HS-27A (cell line): Measurements from ENCODE around the gene PARD3B.
"Not testable (repeated sequence)": the region's sequence is repeated elsewhere in the genome, so short reads cannot be mapped to it uniquely, and the experiment has no call there.

Source experiments
- DNase-seq: peaks from one replicate; pipeline ENCODE4 v3.0.0-alpha.2; 2012; ENCODE audit warnings: low read depth, missing footprints

The PARD3B gene

DNA sequence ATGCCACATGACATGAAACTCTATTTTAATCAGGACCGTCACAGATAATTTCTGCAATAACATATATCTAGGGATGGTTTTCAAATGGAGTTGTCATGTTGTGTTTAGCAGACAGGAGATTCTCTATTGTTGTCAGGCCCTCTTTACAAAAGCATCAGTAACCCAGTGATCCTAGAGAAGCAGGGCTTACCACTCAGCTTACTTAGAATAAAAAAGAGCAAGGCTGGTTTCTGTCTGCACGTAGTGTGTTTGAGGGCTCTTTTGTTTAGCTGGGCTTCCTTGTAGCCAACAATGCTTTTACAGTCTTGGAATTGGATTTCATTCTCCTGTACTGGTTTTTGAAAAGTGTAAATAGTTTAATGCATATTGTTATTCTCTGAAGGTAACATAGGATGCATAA is 926.5 kb downstream of the PARD3B start:
- DNase-seq: no peak

DNA sequence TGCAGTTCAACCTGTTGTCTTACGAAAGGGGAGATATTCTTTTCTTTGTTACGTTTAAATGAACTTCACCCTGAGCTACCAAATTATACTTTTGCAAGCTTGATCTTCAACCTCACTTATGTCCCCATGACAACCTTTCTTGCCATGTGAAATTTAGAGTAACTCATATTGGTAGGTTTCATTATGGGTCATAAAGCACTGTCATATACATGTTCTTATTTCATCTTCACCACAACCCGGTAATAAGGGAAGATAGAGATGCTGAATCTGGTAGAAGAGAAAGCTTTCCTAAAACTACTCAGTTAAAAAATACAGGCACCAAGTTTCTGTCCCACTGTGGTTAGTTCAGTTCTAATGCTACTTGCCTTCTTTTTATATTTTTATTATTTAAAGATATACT is 928.5 kb downstream of the PARD3B start:
- no peak for DNase-seq

DNA sequence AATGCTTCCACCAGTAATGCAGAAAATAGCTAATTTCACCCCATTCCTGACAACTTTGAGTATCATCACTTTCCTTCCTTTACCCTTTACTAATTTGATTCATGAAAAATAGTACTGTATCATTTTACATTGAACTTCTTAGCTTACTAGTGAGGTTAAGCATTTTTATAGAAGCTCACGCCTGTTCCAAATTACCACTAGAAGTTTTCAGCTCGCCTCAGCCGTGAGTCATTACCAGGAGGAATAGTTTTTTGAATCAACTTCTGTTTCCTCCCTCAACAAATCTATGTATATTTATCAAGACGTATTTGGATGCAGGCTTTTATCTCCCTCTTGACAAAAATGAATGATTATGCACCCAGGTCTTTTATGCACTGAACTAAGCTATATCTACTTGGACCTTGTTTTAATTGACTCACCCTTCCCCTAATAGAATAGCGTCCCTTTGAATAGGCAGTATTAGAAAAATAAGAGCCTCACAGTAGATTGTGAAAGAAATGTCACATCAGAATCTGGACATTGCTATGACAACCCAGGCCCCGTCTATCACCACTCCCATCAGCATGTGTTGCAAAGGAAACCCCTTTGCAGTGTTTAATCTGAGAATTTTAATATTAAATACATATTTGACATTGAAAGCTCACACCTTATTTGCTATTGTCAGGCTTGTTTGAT is 929.6 kb downstream of the PARD3B start:
- DNase-seq: no peak

DNA sequence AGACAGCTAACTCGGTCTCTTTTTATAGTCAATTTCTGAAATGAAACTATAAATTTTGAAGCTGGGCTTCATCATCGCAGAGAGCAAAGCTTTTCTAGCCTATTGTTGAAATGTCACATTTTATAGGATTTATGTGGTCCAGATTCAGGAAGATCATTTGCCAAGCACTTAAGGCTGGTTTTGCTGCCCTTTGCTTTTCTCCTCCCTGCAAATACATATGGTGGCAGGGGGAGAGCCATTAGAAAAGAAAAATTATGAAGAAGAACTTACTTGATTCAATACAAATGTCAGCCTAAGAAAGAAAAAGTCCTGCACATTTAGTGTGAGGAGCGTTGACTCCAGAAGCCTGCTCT is 930.1 kb downstream of the PARD3B start:
- DNase-seq: no peak

DNA sequence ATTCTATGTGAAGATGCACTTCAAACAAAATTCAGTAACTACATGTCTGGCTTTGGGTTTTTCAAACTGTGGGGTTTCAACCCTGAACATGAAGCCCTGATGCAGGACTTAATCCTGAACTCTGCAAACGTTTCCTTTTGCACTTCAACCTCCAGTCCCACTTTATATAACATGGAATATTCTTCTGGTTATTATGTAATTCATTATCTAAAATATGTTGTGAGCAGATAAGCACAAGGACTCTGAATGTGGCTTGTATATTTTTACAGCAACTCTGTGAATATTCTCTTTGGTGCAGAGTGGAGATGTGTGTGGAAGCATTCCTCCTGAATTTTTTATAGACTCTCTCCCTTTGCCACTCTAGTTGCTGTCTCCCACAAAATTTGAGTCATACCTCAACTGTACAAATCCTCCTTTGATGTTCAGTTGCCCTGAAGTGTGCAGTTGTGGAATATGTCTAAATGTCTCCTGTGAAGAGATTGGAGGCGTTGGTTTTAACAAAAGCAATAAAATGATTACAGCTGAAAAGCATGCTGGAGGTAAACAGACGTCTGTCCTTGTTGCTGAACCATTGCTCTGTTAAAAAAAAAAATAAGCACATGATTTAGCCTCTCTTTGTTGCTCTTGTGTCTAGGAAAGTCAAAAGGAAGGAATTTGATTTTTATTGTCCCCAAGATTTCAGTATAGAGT is 931.9 kb downstream of the PARD3B start:
- no peak for DNase-seq

DNA sequence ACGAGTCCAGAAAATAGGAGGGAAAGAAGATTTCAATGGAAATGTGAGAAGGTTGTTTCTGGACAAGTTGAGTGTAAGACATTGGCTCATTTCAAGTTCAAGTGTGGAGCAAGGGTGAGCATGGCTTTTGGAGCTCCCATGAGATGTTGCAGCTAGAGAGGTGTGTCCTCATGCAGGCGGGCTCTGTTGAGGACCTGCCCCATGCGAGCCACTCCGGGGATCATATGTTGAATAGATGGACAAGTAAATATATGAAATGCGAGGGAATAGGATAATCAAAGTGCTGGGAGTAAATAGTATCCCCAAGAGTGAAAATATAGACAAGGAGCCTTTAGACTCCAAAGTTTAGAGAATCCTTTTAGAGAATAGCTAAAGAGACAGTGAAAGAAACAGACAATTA is 936.6 kb downstream of the PARD3B start:
- DNase-seq: no peak

DNA sequence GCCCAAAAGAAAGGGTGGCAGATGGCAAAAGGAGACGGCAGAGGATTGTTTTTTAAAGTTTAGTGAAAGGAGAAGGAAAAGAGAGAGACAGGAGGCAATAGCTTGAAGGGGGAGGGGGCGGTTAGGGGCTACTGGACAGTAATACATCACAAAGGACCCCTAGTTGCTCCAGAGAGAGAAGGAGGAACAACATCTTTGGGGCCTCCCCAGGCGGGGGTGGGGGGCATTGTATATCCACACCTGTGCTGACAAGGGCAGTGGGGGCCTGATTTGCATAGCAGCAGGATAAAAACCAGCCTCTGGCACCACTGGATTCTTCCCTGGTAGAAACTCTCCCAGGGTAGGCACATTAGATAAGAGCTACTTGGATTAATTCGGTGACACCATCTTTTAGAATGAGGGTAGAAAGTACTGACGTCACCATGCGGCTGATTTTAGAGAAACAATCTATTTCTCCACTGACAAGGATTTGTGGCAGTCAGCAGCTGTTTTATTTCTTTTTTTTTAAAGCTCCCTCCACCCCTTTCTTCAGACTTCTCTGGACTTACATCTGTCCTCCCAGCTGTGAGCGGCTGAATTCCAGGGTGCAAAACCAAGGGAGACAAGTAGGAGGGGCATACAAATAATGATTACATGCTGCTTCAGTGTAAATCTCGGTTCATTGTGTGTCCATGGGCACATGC is 937.3 kb downstream of the PARD3B start:
- no peak for DNase-seq

DNA sequence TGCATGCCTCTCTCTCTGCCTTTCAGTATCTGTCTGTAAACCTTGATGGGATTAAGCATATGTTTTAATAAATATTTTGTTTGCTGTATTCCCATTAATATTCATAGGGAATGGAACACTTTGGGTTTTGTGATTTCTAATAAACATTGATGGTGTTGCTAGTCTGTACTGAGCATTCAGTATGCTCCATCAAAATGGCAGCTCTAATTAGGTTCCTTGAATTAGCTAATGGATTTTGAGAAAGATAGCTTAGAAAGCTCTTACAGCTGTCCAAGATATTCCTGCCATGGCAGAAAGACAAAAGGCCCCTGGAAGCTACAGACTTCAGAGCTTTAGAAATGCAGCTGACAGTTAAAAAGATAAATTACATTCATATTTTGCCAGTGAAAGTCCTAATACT is 937.8 kb downstream of the PARD3B start:
- DNase-seq: no peak

DNA sequence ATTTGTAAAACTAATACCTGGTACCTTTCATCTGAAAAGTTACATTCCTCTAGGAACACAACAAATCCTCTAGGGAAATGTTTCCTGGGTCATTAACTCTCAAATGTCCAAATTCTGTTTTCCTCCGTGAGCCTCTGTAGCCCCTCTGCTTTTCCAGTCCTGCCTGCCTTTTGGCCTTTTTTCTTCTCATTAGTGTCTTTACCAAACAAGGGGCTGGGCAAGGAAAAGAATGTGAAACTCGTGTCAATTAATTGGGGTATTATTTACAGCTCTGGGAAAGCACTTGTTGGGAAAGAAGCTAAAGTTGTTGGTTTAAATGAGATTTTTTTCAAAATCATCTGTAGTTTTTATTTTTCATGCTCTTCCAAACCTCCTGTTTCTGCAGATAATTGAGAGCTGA is 938.9 kb downstream of the PARD3B start:
- no peak for DNase-seq

DNA sequence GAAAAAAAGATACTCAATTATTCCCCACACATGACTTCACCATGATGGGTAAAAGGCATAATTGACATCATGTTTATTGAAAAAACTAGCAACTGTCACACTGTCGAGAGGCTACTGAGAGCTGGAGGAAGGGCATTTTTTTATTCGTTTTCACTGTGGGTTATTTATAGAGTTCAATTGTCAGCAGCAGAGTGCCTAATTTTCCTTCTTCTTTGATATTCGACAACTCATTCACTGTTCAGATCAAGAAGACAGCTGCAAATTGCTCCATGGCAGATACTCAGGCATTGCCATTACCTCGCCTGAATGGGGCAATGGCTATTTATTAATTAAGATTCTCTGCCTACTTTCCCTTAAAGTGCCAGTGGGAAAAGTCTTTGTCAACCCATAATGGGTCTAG is 939.5 kb downstream of the PARD3B start:
- no peak for DNase-seq

DNA sequence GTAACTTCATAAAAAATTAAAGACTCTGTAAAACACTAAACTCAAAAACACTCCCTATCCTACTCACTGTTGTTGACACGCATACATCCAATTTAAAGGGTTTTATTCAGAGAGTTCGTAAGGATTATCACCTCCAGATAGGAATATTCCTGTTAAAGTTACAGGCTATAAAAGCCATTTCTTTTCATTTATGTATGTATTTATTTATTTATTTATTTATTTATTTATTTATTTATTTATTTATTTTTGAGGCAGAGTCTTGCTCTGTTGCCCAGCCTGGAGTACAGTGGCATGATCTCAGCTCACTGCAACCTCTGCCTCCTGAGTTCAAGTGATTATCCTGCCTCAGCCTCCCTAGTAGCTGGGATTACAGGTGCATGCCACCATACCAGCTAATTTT is 948.3 kb downstream of the PARD3B start:
- DNase-seq: not testable (repeated sequence)

DNA sequence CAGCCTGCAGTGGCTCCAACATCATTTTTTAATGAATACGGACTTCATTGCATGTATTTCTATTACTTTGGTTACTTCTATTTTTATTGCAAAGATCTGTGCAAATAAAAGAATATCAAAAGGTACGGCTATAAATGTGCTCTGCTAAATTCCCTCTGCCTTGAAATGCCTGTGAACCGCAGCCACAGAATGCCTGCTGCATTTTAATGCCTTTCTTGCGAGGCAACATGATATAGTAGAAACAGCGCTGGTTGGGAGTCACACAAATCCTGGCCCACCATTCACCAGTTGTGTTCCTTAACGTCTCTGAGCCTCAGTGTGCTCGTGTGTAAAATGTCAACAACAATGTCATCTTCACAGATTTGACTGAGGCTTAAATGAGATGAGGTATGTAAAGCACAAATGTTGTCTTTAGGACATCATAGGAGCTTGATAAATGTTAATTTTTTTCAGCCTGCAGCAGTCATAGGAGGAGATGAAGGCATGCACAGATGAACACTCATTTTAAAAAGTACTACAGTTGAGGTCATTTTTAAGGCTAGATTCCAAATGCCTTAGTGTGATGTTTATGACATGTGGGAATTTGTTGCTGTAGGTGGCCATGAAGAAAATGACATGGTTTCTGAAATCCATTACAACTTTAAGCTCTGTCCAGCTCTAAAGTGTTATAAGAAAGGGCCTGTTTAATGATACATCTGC is 949.4 kb downstream of the PARD3B start:
- no peak for DNase-seq

DNA sequence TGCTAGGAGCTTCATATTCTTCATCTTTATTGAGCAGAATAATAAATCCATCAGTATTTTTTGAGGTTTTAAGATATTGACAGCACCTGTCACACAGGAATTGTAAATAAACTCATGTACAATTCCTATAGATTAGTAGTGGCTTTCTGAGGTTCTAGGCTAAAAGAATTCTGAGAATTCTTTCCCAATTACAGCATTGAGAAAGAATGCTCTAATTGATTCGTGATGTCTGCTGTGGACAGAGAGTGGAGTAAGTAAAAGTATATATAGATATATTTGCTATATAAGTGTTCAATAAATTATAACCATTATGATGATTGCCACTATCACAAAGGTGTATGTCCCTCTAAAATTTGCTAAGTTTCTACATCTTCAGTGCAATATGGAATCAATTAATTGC is 950.5 kb downstream of the PARD3B start:
- no peak for DNase-seq

DNA sequence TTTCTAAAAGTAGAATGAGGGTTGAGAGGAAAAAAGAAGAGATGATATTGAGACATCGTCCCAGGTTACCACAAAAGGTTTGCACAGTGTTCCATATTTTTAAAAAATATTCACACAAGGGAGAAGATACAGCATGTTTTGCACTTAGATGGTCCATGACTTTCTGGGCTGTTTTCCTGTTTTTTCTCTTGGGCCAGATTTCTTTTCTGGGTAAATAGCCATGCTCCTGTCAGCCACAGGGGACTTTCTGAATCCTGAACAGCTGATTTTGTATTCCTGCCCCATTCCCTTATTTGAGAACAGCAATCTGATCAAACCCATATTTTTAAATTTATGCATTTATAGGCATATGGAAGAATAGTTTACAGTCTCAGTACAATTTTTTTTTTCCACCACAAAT is 951.1 kb downstream of the PARD3B start:
- no peak for DNase-seq

DNA sequence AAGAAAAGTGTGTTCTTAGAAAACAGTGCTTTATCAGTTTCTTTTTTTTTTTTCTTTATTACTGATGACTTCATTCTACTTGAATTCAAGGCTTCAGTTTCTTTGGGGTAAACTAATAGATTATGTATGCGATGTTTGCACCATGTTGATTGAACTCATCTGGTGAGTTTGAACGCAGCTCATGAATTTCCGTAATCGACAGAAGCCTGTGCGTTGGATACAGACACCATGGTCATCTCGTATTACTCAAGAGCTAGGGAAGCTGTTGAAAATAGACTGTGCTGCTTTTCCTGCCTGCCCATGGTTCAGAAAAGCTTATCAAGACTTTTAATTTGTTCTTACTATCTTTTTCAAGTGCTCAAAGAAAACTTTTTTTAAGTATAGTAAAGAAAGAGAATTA is 951.5 kb downstream of the PARD3B start:
- DNase-seq: no peak

DNA sequence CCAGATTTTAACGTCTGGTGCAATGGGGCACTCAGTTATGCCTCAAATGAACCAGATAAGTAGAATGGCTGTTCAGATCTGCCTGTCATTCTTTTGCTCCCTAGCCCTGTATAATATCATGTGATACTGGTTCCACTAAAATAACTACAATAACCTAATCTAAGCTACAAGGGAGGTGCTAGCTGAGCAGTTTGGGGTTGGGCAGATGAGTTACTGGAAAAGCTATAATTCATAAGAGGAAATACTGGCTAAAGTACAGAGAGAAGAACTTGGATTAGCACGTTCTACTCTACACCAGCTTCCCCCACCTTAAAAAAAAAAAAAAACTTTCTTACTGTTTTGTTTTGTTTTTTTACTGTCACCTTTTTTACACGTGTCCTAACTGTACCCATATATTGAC is 953.7 kb downstream of the PARD3B start:
- DNase-seq: no peak

DNA sequence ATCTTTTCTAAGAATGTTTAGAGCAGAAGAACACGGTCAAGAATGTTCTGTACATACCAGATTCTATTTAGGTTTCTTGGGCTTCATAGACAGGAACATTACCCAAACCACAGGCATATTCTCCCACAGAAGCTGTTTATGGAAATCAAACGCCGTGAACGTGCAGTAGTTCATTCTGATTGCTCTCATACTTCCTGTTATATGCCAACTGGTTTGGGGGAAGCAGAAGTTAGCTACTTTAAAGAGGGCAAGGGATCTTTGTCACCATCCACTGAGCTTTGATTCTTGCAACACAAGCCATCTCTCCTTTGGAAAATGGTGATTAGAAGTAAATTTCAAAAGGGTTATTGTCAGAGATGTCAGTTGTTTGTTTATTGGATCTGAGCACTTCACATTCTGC is 954.8 kb downstream of the PARD3B start:
- DNase-seq: no peak

DNA sequence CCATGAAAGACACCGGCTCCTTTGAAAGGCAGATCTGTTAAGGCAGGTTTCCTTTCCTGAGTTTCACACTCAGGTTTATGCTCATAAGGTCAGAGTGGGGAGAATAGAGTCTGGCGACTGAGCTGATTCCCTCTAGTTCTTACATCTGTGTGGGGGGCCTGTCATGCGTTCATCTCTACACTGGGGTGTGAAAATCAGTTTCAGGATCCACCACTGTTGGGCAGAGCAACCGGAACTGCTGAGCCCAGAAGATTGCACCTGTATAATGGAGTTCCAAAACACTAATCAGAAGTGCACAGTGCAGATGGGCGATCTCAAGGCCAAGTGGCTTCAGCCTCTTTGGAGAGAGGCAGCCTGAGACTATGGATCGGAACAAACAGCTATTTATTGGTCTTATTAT is 955.7 kb downstream of the PARD3B start:
- DNase-seq: no peak

DNA sequence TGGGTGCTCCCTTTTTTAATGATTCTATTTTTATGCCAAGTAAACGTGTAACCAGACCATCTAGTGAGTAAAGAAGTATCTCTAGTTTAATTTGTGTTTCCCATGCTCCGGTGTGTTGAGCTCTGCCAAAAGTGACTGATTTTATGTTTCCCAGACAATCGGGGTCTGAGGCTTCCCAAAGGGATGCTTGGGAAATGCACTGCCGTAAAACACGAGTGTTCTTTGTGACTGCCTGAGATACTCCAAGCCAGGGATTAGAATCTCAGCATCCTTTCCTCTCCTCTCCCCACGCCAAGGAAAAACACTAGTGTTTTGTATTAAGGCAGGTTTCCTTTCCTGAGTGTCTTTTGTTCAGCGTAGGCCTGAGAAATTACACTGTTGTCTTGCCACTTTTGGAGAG is 956.6 kb downstream of the PARD3B start:
- no peak for DNase-seq

DNA sequence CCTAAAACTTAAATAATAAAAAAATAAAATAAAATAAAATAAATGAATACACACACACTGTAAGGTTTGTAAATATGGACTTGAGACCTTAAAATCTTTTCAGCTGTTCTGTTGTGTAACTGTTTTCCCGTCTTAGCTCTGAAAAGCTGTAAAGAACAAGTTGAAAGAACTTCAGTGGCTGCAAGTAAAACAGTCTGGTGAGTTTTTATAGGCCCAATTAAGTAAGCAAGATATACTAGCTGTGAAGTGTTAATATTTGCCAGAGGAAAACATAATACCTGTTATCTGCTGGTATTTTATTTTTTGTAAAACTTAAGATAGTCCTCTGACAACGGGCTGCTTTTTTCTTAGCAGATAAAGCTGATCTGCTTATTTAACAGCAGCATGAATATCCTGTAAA is 960.1 kb downstream of the PARD3B start:
- DNase-seq: no peak

DNA sequence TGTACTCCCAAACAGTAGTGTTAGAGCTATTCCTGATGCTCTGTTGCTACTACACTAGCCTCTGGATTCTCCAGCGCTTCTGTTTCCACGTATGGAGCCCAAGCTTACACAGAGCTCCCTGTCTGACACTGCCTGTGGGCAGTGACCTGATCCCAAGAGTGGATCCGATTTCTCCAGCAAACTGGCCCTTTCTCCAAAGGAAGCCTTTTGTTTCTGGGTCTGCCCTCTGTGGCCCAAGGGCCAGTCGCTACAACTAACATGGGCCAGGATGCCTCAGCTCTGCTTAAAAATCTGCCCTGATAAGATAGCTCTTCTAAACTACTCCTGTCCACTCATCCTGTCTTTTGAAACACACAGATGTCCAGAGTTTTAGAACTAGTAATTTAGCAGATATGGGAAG is 964.4 kb downstream of the PARD3B start:
- DNase-seq: no peak

DNA sequence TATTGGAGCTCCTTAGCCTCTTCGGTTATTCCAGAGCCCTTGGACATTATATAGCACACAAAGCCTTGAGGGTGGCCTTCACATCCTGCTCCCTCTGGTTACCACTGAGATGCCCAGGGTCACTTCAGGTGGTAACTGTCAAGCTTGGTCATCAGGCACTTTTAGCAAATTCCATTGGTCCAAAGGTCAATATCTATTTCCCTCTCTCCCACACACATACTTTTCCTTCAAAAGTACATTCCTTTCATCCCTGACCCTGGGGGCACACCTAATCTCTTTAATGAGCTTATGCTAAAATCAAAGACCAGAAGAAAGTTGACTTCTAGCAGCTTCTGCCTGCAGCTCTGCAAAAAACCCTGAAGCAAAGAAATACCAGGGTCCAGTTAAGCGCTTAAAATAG is 965.1 kb downstream of the PARD3B start:
- DNase-seq: no peak

DNA sequence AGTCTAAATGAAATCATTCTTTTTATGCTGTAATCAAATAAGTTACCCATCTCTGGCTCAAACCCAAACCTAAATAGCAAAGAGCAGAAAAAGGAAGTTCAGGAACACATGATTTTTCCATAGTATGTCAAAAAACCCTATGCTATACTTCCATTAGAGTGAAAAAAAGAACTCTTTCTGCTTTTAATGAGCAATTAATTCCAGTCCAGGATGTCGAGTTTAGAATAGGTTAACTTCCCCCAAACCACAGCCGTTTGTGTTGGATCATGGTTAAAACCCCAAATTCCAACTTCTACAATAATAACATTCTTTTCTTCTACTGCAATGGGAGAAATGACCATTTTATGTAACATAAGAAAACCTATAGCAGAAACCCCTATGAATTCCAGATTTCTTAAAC is 965.9 kb downstream of the PARD3B start:
- DNase-seq: no peak
